IMR-90 (cell line): ENCODE data around the gene AHNAK. TPM values are rescaled to one million over a fixed set of nuclear protein-coding genes. Genes with fewer than 3 reads are reported as not detected.

Experiments used
- ATAC-seq: fragments of 200-7000 bp; cut with Tn5 transposase; 2 replicates; pipeline ENCODE4 v1.9.1; 2020; ENCODE audit warnings: low read depth, mild to moderate bottlenecking, moderate library complexity
- BruUV-seq: library from RNA; stranded (reverse); fragments of 400-500 nt; replicated peaks from 2 replicates; lab custom pipeline; 2021; lab: Mats Ljungman, UMichigan
- CTCF ChIA-PET: fragments of 300-600 bp; formaldehyde crosslinking; extraction: SDS; loops from one replicate; lab custom pipeline; 2021; ENCODE audit warnings: antibody characterized with exemption; lab: Yijun Ruan, JAX
- POLR2A ChIA-PET: fragments of 300-600 bp; sonication (Branson Sonifier 250); formaldehyde crosslinking; loops from one replicate; lab custom pipeline; 2022; ENCODE audit warnings: antibody characterized with exemption; ENCODE audit not compliant: unreplicated experiment; lab: Charles Lee
- DNase-seq: peaks from one replicate; pipeline ENCODE4 v3.0.0; 2013
- H2AFZ ChIP-seq: replicated peaks from 2 replicates; pipeline ENCODE3; 2013; ENCODE audit warnings: low read length, mild to moderate bottlenecking; ENCODE audit not compliant: poor library complexity
- H2AK5ac ChIP-seq: 2 replicates; pipeline ENCODE4 v1.6.1; 2013; ENCODE audit warnings: low read depth, low read length, inconsistent platforms
- H2AK9ac ChIP-seq: replicated peaks from 2 replicates; pipeline ENCODE3; 2013; ENCODE audit warnings: mild to moderate bottlenecking, low read depth, low read length, moderate library complexity; ENCODE audit not compliant: poor library complexity
- H2BK120ac ChIP-seq: 2 replicates; pipeline ENCODE4 v1.6.1; 2013; ENCODE audit warnings: low read depth, low read length, inconsistent platforms
- H2BK15ac ChIP-seq: 3 replicates; pipeline ENCODE4 v1.6.1; 2013; ENCODE audit warnings: low read depth, low read length, inconsistent platforms
- H2BK20ac ChIP-seq: 2 replicates; pipeline ENCODE4 v1.6.1; 2013; ENCODE audit warnings: low read depth, mild to moderate bottlenecking, inconsistent platforms, low read length, moderate library complexity
- H2BK5ac ChIP-seq: 2 replicates; pipeline ENCODE4 v1.6.1; 2013; ENCODE audit warnings: mild to moderate bottlenecking, low read depth, low read length, inconsistent platforms; ENCODE audit not compliant: poor library complexity, severe bottlenecking
- H3K14ac ChIP-seq: replicated peaks from 2 replicates; pipeline ENCODE4 v1.6.1; 2013; ENCODE audit warnings: low read depth, low read length, inconsistent platforms
- H3K18ac ChIP-seq: 2 replicates; pipeline ENCODE4 v1.6.1; 2013; ENCODE audit warnings: low read depth, low read length, control low read depth
- H3K23ac ChIP-seq: 2 replicates; pipeline ENCODE4 v1.6.1; 2013; ENCODE audit warnings: low read depth, low read length, inconsistent platforms
- H3K27ac ChIP-seq: 2 replicates; pipeline ENCODE4 v1.5.1; 2013; ENCODE audit warnings: mild to moderate bottlenecking, control low read depth, low read length; ENCODE audit not compliant: insufficient read depth
- H3K27me3 ChIP-seq: 2 replicates; pipeline ENCODE4 v1.6.1; 2013; ENCODE audit warnings: low read length; ENCODE audit not compliant: control insufficient read depth, insufficient read depth
- H3K36me3 ChIP-seq: 2 replicates; pipeline ENCODE4 v1.6.1; 2013; ENCODE audit warnings: low read length, mixed read lengths; ENCODE audit not compliant: control insufficient read depth, insufficient read depth
- H3K4ac ChIP-seq: 2 replicates; pipeline ENCODE4 v1.6.1; 2013; ENCODE audit warnings: low read depth, low read length, inconsistent platforms
- H3K4me1 ChIP-seq: 2 replicates; pipeline ENCODE4 v1.6.1; 2013; ENCODE audit warnings: low read length, mixed read lengths; ENCODE audit not compliant: control insufficient read depth, insufficient read depth
- H3K4me2 ChIP-seq: 2 replicates; pipeline ENCODE4 v1.6.1; 2013; ENCODE audit warnings: low read depth, mild to moderate bottlenecking, control low read depth, low read length, moderate library complexity
- H3K4me3 ChIP-seq: 2 replicates; pipeline ENCODE4 v1.5.1; 2013; ENCODE audit warnings: low read depth, mild to moderate bottlenecking, control low read depth, low read length, moderate library complexity; ENCODE audit not compliant: insufficient read depth
- H3K56ac ChIP-seq: 2 replicates; pipeline ENCODE4 v1.6.1; 2013; ENCODE audit warnings: low read length, inconsistent platforms; ENCODE audit not compliant: insufficient read depth; ENCODE audit errors: extremely low read depth
- H3K79me1 ChIP-seq, 2 experiments: 2 replicates each; pipeline ENCODE4 v1.6.1; 2013; ENCODE audit warnings: low read length in 2 of 2, inconsistent platforms in 1 of 2, low read depth in 1 of 2
- H3K9ac ChIP-seq: 2 replicates; pipeline ENCODE4 v1.6.1; 2013; ENCODE audit warnings: low read depth, low read length, control low read depth
- H3K9me1 ChIP-seq: 2 replicates; pipeline ENCODE4 v1.6.1; 2013; ENCODE audit warnings: low read length, inconsistent platforms; ENCODE audit not compliant: insufficient read depth
- H3K9me3 ChIP-seq: 2 replicates; pipeline ENCODE4 v1.6.1; 2013; ENCODE audit warnings: low read length; ENCODE audit not compliant: control insufficient read depth, insufficient read depth
- H4K20me1 ChIP-seq: 2 replicates; pipeline ENCODE4 v1.6.1; 2013; ENCODE audit warnings: low read length, inconsistent platforms; ENCODE audit not compliant: insufficient read depth
- H4K5ac ChIP-seq: 2 replicates; pipeline ENCODE4 v1.6.1; 2013; ENCODE audit warnings: mild to moderate bottlenecking, low read depth, low read length, control low read depth
- H4K8ac ChIP-seq, 2 experiments: 2 replicates each; pipeline ENCODE4 v1.6.1; 2013; ENCODE audit warnings: low read depth in 2 of 2, low read length in 2 of 2, control low read depth in 1 of 2, inconsistent platforms in 1 of 2
- H4K91ac ChIP-seq: 2 replicates; pipeline ENCODE4 v1.6.1; 2013; ENCODE audit warnings: low read depth, low read length, inconsistent platforms; ENCODE audit not compliant: insufficient read depth
- BHLHE40 ChIP-seq: fragments of 150-350 bp; IDR thresholded peaks from 2 replicates; pipeline ENCODE4 v1.6.1; 2016; ENCODE audit warnings: mild to moderate bottlenecking, low read depth, low read length
- CEBPB ChIP-seq: IDR thresholded peaks from 2 replicates; pipeline ENCODE4 v1.6.1; 2012; ENCODE audit warnings: low read depth, low read length, improper control_type of control experiment
- CHD1 ChIP-seq: IDR thresholded peaks from 2 replicates; pipeline ENCODE4 v1.6.1; 2012; ENCODE audit warnings: low read depth, low read length, improper control_type of control experiment
- FOS ChIP-seq: fragments of 150-350 bp; IDR thresholded peaks from 2 replicates; pipeline ENCODE4 v1.6.1; 2016; ENCODE audit warnings: low read depth, low read length
- MAFK ChIP-seq: IDR thresholded peaks from 2 replicates; pipeline ENCODE4 v1.6.1; 2012; ENCODE audit warnings: low read depth, low read length, improper control_type of control experiment
- MAZ ChIP-seq: IDR thresholded peaks from 2 replicates; pipeline ENCODE4 v1.6.1; 2012; ENCODE audit warnings: low read depth, mild to moderate bottlenecking, low read length, improper control_type of control experiment, moderate library complexity, borderline replicate concordance
- MXI1 ChIP-seq: IDR thresholded peaks from 2 replicates; pipeline ENCODE4 v1.6.1; 2012; ENCODE audit warnings: low read depth, mild to moderate bottlenecking, low read length, moderate library complexity, borderline replicate concordance
- NFE2L2 ChIP-seq: fragments of 150-350 bp; IDR thresholded peaks from 2 replicates; pipeline ENCODE4 v1.6.1; 2016; ENCODE audit warnings: low read depth, mild to moderate bottlenecking, low read length
- POLR2A ChIP-seq: IDR thresholded peaks from 2 replicates; pipeline ENCODE4 v1.6.1; 2012; ENCODE audit warnings: mild to moderate bottlenecking, low read depth, low read length
- RAD21 ChIP-seq: IDR thresholded peaks from 2 replicates; pipeline ENCODE4 v1.6.1; 2012; ENCODE audit warnings: low read length, improper control_type of control experiment
- RCOR1 ChIP-seq: IDR thresholded peaks from 2 replicates; pipeline ENCODE4 v1.6.1; 2012; ENCODE audit warnings: mild to moderate bottlenecking, low read length, improper control_type of control experiment; ENCODE audit not compliant: insufficient replicate concordance
- RFX5 ChIP-seq: IDR thresholded peaks from 2 replicates; pipeline ENCODE4 v1.8.0; 2012; ENCODE audit warnings: low read depth, mild to moderate bottlenecking, low read length, moderate library complexity
- SMC3 ChIP-seq: fragments of 150-350 bp; IDR thresholded peaks from 2 replicates; pipeline ENCODE4 v1.6.1; 2016; ENCODE audit warnings: low read depth, mild to moderate bottlenecking, antibody characterized with exemption, low read length, moderate library complexity
- WGBS, 2 experiments: methylation state at CpG; one replicate each; pipeline versions ENCODE4 v1.1.5 to v1.1.7; 2013; ENCODE audit warnings: missing lambda C conversion rate in 2 of 2; ENCODE audit not compliant: insufficient read length in 1 of 2; ENCODE audit errors: extremely low coverage in 2 of 2; 5-methylcytosine and 5-hydroxymethylcytosine counted together
- dilution Hi-C: fragments of 300-500 bp; cut with HindIII; formaldehyde crosslinking; loops from one replicate; pipeline ENCODE4 v1.14.3; 2018; ENCODE audit warnings: low sequenced_read_pairs; ENCODE audit not compliant: unreplicated experiment
- in situ Hi-C: fragments of 300-500 bp; cut with MboI; formaldehyde crosslinking; loops from 3 replicates; pipeline ENCODE4 v1.14.3; 2019; ENCODE audit warnings: low sequenced_read_pairs, inconsistent platforms, mixed read lengths
- intact Hi-C: fragments of 100-400 bp; cut with micrococcal nuclease; formaldehyde crosslinking; loops from 2 replicates; pipeline ENCODE4 v1.10.0; 2022
- polyA plus RNA-seq, 3 experiments: library from polyadenylated mRNA; depleted of rRNA; stranded (reverse); fragments of >200 nt; gene quantifications; 2 replicates each; pipeline ENCODE4 v1.2.3, GENCODE V29; 2012; ENCODE audit warnings: low replicate concordance in 1 of 3
- total RNA-seq: library from RNA; depleted of rRNA; stranded (reverse); fragments of >200 nt; gene quantifications from 2 replicates; pipeline ENCODE4 v1.2.3, GENCODE V29; 2012
- TF ChIP-seq, protein P1 (sequence below): fragments of 150-350 bp; IDR thresholded peaks from 2 replicates; pipeline ENCODE4 v1.6.1; 2016; ENCODE audit warnings: low read depth, mild to moderate bottlenecking, low read length, moderate library complexity, borderline replicate concordance
- TF ChIP-seq, protein P2 (sequence below): fragments of 150-350 bp; IDR thresholded peaks from 2 replicates; pipeline ENCODE4 v1.6.1; 2017; ENCODE audit warnings: mild to moderate bottlenecking, antibody characterized with exemption, low read length, low read depth
- TF ChIP-seq, protein P3 (sequence below): conservative IDR thresholded peaks from 2 replicates; pipeline ENCODE4 v1.5.1; 2012; ENCODE audit warnings: mild to moderate bottlenecking, low read depth, low read length, improper control_type of control experiment

AHNAK gene
- total and polyA plus RNA-seq, 2 of the 4 experiments (the other 2 are of a cell fraction) = 95.1 to 695 TPM

DNA sequence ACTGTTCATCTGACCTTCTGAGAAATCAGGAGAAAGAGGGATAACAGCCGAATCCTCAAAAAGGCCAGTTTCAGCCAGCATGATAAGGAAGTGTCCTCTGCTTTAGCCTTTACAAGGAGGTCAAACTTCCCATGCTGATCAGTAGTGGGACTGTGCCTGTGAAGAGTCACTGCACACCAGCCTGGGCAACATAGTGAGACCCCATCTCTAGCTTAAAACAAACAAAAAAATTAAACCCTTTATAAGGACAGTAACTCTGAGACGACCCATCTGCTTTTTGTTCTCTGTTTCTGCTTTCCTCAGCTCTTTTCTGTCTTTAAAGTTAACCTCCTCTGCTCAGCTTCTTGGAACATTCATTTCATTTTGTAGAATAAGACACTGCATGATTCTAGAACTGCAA lies 78.0 kb downstream of the AHNAK start:
- H2BK15ac ChIP-seq = no peak overlapping the region
- DNase-seq = no peak
- intact Hi-C loops (no loop called here), in situ Hi-C loops (no loop called here), dilution Hi-C loops (no loop called here)
- WGBS, 2 experiments = 80% methylated on average over 1 of the region's 2 CpGs; no CpG with 5 or more reads in 1 of the 2 experiments
- no peak overlapping the region for H3K4me2 ChIP-seq
- TF ChIP-seq POLR2A = no peak
- no peak for TF ChIP-seq CHD1
- no peak for TF ChIP-seq CEBPB
- TF ChIP-seq BHLHE40 = no peak
- no peak for TF ChIP-seq MAFK
- TF ChIP-seq MXI1 = no peak
- no peak for TF ChIP-seq FOS
- TF ChIP-seq RAD21 = no peak
- TF ChIP-seq SMC3 = no peak
- TF ChIP-seq, protein P1, sequence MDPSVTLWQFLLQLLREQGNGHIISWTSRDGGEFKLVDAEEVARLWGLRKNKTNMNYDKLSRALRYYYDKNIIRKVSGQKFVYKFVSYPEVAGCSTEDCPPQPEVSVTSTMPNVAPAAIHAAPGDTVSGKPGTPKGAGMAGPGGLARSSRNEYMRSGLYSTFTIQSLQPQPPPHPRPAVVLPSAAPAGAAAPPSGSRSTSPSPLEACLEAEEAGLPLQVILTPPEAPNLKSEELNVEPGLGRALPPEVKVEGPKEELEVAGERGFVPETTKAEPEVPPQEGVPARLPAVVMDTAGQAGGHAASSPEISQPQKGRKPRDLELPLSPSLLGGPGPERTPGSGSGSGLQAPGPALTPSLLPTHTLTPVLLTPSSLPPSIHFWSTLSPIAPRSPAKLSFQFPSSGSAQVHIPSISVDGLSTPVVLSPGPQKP = no peak
- no peak for TF ChIP-seq RFX5
- TF ChIP-seq, protein P2, sequence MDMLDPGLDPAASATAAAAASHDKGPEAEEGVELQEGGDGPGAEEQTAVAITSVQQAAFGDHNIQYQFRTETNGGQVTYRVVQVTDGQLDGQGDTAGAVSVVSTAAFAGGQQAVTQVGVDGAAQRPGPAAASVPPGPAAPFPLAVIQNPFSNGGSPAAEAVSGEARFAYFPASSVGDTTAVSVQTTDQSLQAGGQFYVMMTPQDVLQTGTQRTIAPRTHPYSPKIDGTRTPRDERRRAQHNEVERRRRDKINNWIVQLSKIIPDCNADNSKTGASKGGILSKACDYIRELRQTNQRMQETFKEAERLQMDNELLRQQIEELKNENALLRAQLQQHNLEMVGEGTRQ = no peak
- no peak for TF ChIP-seq NFE2L2
- TF ChIP-seq, protein P3, sequence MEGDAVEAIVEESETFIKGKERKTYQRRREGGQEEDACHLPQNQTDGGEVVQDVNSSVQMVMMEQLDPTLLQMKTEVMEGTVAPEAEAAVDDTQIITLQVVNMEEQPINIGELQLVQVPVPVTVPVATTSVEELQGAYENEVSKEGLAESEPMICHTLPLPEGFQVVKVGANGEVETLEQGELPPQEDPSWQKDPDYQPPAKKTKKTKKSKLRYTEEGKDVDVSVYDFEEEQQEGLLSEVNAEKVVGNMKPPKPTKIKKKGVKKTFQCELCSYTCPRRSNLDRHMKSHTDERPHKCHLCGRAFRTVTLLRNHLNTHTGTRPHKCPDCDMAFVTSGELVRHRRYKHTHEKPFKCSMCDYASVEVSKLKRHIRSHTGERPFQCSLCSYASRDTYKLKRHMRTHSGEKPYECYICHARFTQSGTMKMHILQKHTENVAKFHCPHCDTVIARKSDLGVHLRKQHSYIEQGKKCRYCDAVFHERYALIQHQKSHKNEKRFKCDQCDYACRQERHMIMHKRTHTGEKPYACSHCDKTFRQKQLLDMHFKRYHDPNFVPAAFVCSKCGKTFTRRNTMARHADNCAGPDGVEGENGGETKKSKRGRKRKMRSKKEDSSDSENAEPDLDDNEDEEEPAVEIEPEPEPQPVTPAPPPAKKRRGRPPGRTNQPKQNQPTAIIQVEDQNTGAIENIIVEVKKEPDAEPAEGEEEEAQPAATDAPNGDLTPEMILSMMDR = no peak
- TF ChIP-seq RCOR1 = no peak
- no peak for TF ChIP-seq MAZ
- peak overlapping the region; percentile 56 for H3K4ac ChIP-seq
- no TSS peak for BruUV-seq
- H3K56ac ChIP-seq = no peak overlapping the region
- no peak overlapping the region for H3K18ac ChIP-seq
- no peak overlapping the region for H3K27ac ChIP-seq
- ChIA-PET CTCF (interaction anchor here (1.0 kb wide), 1 partner anchor 32 kb away, joined by 3 read pairs; no protein-coding TSS in a partner anchor), POLR2A (no interaction called here)
- H3K9me1 ChIP-seq = peaks cover 13% of the 10 kb centered on the region
- no peak overlapping the region for H2BK5ac ChIP-seq
- no peaks in the 10 kb centered on the region for H3K9me3 ChIP-seq
- peak overlapping the region; percentile 76; the same call in 1 of the 2 replicates for H2AK5ac ChIP-seq
- H3K14ac ChIP-seq = no peak overlapping the region
- peaks cover 8% of the 10 kb centered on the region for H3K4me1 ChIP-seq
- no peak overlapping the region for H4K8ac ChIP-seq
- ATAC-seq = no peak
- H3K9ac ChIP-seq = no peak overlapping the region
- H2AFZ ChIP-seq = no peak overlapping the region
- no peaks in the 10 kb centered on the region for H3K36me3 ChIP-seq
- no peak overlapping the region for H3K4me3 ChIP-seq
- no peaks in the 10 kb centered on the region for H4K20me1 ChIP-seq
- no peaks in the 10 kb centered on the region for H3K79me1 ChIP-seq
- no peak overlapping the region for H3K23ac ChIP-seq
- H4K5ac ChIP-seq = no peak overlapping the region
- H2BK20ac ChIP-seq = peak overlapping the region; percentile 12; the same call in 1 of the 2 replicates
- H3K27me3 ChIP-seq = no peaks in the 10 kb centered on the region
- 0 out of 2 replicates have a peak overlapping the region, but pooled peaks have one; percentile 29 for H2BK120ac ChIP-seq
- no peak overlapping the region for H2AK9ac ChIP-seq
- no peak overlapping the region; the same call in 1 of the 2 replicates for H4K91ac ChIP-seq
